Gastrocnemius medialis (tissue), 4 donors: ENCODE measurements around the gene FBXL5.

Source experiments
- POLR2A ChIP-seq, 2 donors: fragments of 450-650 bp; IDR thresholded peaks; one replicate each; pipeline ENCODE4 v1.6.1; 2017; ENCODE audit warnings: antibody characterized with exemption in 2 of 2, mild to moderate bottlenecking in 2 of 2, moderate library complexity in 2 of 2
- TF ChIP-seq, protein P1 (sequence below), 5 experiments: fragments of 450-650 bp in 3 of 5; fragments of 200-600 bp in 2 of 5; sonication (generic) in 2 of 5; IDR thresholded peaks in 4 of 5; conservative IDR thresholded peaks in 1 of 5; 1 replicate in 4 of 5; 2 replicates in 1 of 5; pipeline ENCODE4 v1.5.1; 2016 to 2019; ENCODE audit warnings: antibody characterized with exemption in 5 of 5, mild to moderate bottlenecking in 3 of 5, moderate library complexity in 3 of 5

DNA sequence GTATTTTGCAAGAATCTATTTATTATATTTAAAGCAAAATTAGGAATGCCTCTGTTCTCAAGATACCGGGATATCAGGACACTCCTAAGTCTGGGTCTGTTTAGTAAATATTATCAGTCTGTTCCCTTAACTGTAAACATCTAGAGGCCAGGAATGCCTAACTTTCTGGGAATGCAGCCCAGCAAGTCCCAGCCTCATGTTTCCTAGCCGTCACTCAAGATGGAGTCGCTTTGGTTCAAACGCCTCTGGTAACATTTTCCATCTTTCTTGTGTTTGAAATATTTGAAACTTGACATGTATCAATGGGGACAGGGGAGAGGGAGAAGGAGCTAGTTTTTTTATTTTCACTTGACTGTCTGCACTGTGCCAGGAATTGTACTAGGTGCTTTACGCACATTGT, 85.4 kb downstream of the FBXL5 start:
- TF ChIP-seq POLR2A (IDR thresholded peaks at IDR 0.05), result no peak
- TF ChIP-seq, protein P1, sequence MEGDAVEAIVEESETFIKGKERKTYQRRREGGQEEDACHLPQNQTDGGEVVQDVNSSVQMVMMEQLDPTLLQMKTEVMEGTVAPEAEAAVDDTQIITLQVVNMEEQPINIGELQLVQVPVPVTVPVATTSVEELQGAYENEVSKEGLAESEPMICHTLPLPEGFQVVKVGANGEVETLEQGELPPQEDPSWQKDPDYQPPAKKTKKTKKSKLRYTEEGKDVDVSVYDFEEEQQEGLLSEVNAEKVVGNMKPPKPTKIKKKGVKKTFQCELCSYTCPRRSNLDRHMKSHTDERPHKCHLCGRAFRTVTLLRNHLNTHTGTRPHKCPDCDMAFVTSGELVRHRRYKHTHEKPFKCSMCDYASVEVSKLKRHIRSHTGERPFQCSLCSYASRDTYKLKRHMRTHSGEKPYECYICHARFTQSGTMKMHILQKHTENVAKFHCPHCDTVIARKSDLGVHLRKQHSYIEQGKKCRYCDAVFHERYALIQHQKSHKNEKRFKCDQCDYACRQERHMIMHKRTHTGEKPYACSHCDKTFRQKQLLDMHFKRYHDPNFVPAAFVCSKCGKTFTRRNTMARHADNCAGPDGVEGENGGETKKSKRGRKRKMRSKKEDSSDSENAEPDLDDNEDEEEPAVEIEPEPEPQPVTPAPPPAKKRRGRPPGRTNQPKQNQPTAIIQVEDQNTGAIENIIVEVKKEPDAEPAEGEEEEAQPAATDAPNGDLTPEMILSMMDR (IDR thresholded peaks at IDR 0.05 in 4 of 5, conservative IDR thresholded peaks at IDR 0.05 in 1 of 5), result no peak
